NCI-H1105 (cell line): Measurements from ENCODE around the gene ZMYND8.
"Not testable (repeated sequence)": the region's sequence is repeated elsewhere in the genome, so short reads cannot be mapped to it uniquely, and the experiment has no call there.

Experiments used
- DNase-seq: peaks from one replicate; lab custom pipeline; 2025; lab: John Stamatoyannopoulos, UW

ZMYND8 gene

GRCh38 chr20:47286681-47287080 lies 69.8 kb downstream of the ZMYND8 start:
- no peak for DNase-seq

- no peak for DNase-seq
These were observed 71.3 kb downstream of the ZMYND8 start for GRCh38 chr20:47285189-47285588.

GRCh38 chr20:47284373-47284772 lies 72.1 kb downstream of the ZMYND8 start:
- DNase-seq = no peak

GRCh38 chr20:47283411-47283810 lies 73.1 kb downstream of the ZMYND8 start:
- DNase-seq = no peak

GRCh38 chr20:47282864-47283263 lies 73.6 kb downstream of the ZMYND8 start:
- DNase-seq = no peak

- DNase-seq = peak; percentile 64
These were observed 75.1 kb downstream of the ZMYND8 start for GRCh38 chr20:47281376-47281775.

- DNase-seq = no peak
These were observed 75.8 kb downstream of the ZMYND8 start for GRCh38 chr20:47280668-47281067.

GRCh38 chr20:47280228-47280627 lies 76.3 kb downstream of the ZMYND8 start:
- no peak for DNase-seq

DNA sequence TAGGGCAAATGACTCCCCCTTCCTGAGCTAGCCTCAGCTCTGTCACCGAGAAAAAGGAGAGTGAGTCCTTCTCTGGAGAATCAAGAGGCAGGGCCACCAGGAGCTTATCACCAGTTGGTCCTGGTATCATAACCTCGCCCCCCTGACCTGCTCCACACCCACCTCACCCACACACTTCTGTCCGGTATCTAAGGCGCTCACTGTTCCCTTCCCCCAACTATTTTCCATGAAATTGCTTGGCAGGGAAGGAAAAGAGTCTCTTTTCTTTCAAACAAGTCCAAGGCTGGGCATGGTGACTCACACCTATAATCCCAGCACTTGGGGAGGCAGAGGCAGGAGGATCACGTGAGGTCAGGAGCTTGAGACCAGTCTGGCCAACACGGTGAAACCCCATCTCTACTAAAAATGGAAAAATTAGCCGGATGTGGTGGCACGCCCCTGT lies 77.6 kb downstream of the ZMYND8 start:
- no peak for DNase-seq

GRCh38 chr20:47277535-47277872 lies 79.0 kb downstream of the ZMYND8 start:
- DNase-seq = not testable (repeated sequence)

DNA sequence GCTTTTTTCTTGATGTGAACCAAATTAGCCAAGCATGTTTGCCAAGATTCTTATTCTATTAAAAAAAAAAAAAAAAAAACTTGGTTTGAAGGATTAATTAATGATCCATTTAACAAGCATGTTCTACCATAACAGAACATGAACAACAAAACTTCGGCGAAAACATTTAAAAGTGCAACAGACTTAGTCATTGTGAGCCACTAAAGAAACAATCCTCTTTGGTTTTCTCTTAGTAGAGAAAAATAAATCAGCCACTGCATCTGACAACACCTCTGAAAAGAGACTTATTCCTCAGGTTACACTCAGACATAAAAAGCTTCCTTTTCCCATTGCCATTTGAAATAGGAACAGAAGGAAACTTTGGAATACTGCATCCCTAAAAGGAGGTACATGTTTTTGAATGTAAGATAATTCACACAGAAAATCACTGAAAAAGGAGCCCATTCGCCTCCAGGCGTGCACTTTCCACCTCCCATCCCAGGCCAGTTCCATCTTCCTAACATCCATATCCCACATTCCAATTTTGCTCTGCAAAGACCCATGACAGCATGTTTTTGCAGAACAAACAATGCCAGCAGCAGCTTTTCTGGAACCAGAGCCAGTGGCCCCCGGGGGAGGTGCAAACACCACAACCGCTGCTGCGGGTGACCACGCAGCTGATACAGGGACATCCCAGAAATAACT lies 79.5 kb downstream of the ZMYND8 start:
- DNase-seq = no peak

DNA sequence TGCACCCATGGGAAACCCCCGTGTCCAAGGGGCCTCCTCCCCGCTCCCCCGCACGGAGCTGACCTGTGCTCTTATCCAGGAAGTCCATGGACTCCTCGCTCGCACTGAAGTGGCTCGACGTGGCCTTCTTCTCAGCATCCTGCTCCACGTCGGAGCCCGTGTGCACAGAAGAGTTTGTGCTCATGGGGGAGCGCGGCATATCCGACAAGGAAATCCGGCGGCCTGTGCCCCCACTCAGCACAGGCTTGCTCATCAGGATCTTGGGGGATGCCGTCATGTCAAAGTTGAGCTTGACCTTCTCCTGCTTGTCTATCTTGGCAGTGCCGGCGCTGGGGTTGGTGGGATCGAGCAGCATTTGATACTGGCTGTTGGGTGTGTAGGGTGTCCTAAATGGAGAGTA lies 80.2 kb downstream of the ZMYND8 start:
- no peak for DNase-seq

DNA sequence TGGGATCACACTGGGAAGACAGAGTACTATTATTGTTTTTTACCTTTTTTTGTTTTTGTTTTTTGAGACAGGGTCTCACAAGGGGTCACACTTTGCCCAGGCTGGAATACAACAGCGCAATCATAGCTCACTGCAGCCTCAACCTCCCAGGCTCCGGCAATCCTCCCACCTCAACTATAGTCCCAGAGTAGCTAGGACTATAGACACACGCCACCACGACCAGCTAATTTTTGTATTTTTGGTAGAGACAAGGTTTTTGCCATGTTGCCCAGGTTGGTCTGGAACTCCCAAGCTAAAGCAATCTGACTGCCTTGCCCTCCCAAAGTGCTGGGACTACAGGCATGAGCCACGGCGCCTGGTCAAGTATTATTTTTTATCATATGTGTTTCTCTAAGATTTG lies 81.0 kb downstream of the ZMYND8 start:
- DNase-seq = no peak

DNA sequence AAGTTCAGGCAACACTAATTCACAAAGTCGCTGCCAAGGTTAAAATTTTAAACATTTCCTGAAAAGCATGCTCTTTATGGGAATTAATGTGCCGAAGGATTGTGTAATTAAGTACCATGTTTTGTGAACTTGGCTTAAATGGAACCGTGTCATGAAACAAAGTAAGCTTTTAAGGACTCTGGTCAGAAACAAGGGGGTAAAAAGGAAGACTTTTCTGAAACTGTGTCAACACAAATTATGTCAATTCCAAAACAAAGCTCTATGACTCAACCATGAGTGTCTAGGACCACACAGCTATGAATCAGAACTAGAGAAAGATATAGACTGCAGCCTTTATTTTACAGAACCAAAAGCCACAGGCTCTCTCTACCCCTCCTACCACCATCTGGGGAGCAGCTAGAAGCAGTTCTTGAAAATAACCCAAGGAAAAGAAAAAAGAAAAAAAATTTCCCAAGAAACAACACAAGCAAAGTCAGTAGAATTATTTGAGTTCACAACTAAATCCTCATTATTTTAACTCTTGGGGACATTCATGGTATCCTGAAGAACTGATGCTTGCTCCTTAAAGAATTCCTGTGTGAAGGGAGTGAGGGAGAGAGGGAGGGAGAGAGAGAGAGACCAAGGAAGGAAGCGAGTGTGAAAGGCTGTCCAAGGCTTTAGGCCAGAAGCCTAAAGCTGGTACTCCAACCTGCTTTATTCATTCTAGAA lies 81.9 kb downstream of the ZMYND8 start:
- DNase-seq = no peak

DNA sequence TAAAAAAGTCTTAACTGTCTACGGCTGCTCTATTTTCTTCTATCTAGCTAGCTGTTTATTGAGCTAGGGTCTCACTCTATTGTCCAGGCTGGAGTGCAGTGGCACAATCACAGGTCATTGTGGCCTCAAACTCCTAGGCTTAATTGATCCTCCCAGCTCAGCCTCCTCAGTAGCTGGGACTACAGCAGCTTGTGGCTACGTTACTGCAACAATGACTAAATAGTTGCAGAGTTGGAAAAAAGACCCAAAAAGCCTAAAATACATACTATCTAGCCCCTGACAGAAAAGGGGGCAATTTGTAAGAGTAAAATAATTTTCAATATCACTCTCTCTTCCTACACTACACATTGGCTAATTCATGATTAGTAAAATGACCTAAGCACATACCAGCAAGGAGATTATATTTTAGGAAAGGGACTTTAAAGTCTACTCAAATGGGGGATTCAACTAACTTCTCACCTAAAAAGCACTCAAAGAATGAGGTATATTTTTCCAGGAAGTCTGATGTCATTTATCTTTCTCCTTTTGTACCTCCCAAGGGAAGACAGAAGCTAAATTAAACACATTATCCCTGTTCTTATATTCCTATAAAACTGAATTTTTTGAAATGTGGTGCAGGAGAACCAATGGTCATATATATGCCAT lies 82.8 kb downstream of the ZMYND8 start:
- DNase-seq = no peak

GRCh38 chr20:47272893-47273590 lies 83.5 kb downstream of the ZMYND8 start:
- DNase-seq = peak; percentile 73

- no peak for DNase-seq
These were observed 85.4 kb downstream of the ZMYND8 start for GRCh38 chr20:47271046-47271615.

- DNase-seq = no peak
These were observed 87.0 kb downstream of the ZMYND8 start for GRCh38 chr20:47269309-47270165.

- DNase-seq = no peak
These were observed 88.9 kb downstream of the ZMYND8 start for GRCh38 chr20:47267621-47268020.

DNA sequence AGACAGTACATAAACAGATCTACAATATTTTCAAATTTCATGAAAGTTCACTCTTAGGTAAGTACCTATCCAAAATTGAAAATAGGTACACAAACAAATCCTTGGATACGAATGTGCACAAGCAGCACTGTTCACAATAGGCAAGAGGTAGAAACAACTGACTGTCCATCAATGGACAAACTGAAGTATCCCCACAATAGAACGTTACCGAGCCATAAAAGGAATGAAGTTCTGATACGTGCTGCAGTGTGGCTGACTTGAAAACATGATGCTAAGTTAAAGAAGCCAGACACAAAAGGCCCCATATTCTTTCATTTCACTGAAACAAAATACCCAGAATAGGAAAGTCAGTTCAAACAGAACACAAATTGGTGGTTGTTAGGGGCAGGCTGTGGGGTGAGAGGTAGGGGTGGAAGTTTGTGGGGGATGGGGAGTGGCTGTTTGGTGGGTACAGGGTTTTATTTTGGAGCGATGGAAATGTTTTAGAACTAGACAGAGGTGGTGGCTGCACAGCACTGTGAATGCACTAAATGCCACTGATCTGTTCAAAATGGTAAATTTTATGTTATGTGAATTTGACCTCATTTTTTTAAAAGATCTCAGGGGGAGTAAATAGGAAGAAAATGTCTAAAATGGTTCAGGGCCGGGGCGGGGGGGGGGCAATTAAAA lies 89.5 kb downstream of the ZMYND8 start:
- DNase-seq = no peak

DNA sequence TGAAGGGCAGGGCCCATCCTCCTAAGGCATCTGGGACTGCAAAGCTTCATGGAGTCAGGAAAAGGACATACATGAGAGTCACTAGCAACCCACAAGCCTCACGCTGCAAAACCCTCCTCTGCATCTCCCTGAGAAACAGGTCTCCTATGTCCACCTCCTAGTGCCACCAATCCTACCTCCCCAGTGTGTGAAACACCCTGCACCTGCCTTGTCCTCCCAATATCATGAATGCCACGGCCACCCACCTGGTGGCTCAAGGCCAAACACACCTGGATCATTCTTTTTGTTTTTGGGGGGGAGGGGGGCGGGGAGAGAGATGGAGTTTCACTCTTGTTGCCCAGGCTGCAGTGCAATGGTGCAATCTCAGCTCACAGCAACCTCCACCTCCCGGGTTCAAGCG lies 90.5 kb downstream of the ZMYND8 start:
- no peak for DNase-seq
